ENCODE measurements around the gene VSX1. TPM values are rescaled to one million over a fixed set of nuclear protein-coding genes. Genes with fewer than 3 reads are reported as not detected.

VSX1 gene
- total RNA-seq, 1 experiment from 2014 or later = not detected

GRCh38 chr20:25089096-25089495 lies 7.2 kb upstream of the VSX1 start:
- TF ChIP-seq EZH2 (IDR thresholded peaks at IDR 0.05; ENCODE audit: borderline replicate concordance, low read depth, low read length, poor library complexity, severe bottlenecking) (no peak), CTCF (conservative IDR thresholded peaks at IDR 0.05; ENCODE audit: low read depth, low read length) (no peak)
- H3K27ac ChIP-seq (ENCODE audit: low read depth, low read length, poor library complexity, severe bottlenecking) = no peak overlapping the region
- intact Hi-C loops (cut with micrococcal nuclease; ENCODE audit: unreplicated experiment) = loop anchor here (5.0 to 10.0 kb wide), 2 partner anchors 33 to 66 kb away; no protein-coding TSS in a partner anchor
- ChIA-PET CTCF (no interaction called here), POLR2A (ENCODE audit: low non-redundant PET) (no interaction called here)
- no peaks in the 10 kb centered on the region for H3K4me1 ChIP-seq (ENCODE audit: insufficient read depth, low read length, poor library complexity, severe bottlenecking)
- peaks cover 95% of the 10 kb centered on the region for H3K27me3 ChIP-seq (replicated peaks; ENCODE audit: insufficient read depth, low read depth, low read length, poor library complexity)
- no peak for DNase-seq (ENCODE audit: low spot score)
- no peaks in the 10 kb centered on the region for H3K9me3 ChIP-seq (ENCODE audit: low read depth, low read length, poor library complexity, severe bottlenecking)
- no peak overlapping the region for H3K4me3 ChIP-seq (ENCODE audit: low read depth, low read length, poor library complexity, severe bottlenecking)
- no TSS peak for BruUV-seq (replicated peaks)
- H3K36me3 ChIP-seq (ENCODE audit: insufficient read depth, low read length, poor library complexity, severe bottlenecking) = no peaks in the 10 kb centered on the region

- Histone ChIP-seq H3K27me3 (replicated peaks; ENCODE audit: insufficient read depth, low read depth, low read length, poor library complexity) (peaks cover 95% of the 10 kb centered on the region), H3K4me1 (ENCODE audit: insufficient read depth, low read length, poor library complexity, severe bottlenecking) (no peaks in the 10 kb centered on the region), H3K27ac (ENCODE audit: low read depth, low read length, poor library complexity, severe bottlenecking) (no peak overlapping the region), H3K36me3 (ENCODE audit: insufficient read depth, low read length, poor library complexity, severe bottlenecking) (no peaks in the 10 kb centered on the region), H3K4me3 (ENCODE audit: low read depth, low read length, poor library complexity, severe bottlenecking) (no peak overlapping the region), H3K9me3 (ENCODE audit: low read depth, low read length, poor library complexity, severe bottlenecking) (no peaks in the 10 kb centered on the region)
- no peak for DNase-seq (ENCODE audit: low spot score)
- CTCF ChIA-PET = no interaction called here
- BruUV-seq (replicated peaks) = no TSS peak
- TF ChIP-seq CTCF (conservative IDR thresholded peaks at IDR 0.05; ENCODE audit: low read depth, low read length) (no peak), EZH2 (IDR thresholded peaks at IDR 0.05; ENCODE audit: borderline replicate concordance, low read depth, low read length, poor library complexity, severe bottlenecking) (no peak)
- POLR2A ChIA-PET (ENCODE audit: low non-redundant PET) = no interaction called here
- intact Hi-C loops (cut with micrococcal nuclease; ENCODE audit: unreplicated experiment) = loop anchor here (5.0 to 10.0 kb wide), 2 partner anchors 34 to 67 kb away; no protein-coding TSS in a partner anchor
These were observed 6.3 kb upstream of the VSX1 start for GRCh38 chr20:25088267-25088666.

- no TSS peak for BruUV-seq (replicated peaks)
- Histone ChIP-seq H3K27me3 (replicated peaks; ENCODE audit: insufficient read depth, low read depth, low read length, poor library complexity) (peaks cover 95% of the 10 kb centered on the region), H3K27ac (ENCODE audit: low read depth, low read length, poor library complexity, severe bottlenecking) (no peak overlapping the region), H3K36me3 (ENCODE audit: insufficient read depth, low read length, poor library complexity, severe bottlenecking) (no peaks in the 10 kb centered on the region), H3K9me3 (ENCODE audit: low read depth, low read length, poor library complexity, severe bottlenecking) (no peaks in the 10 kb centered on the region), H3K4me3 (ENCODE audit: low read depth, low read length, poor library complexity, severe bottlenecking) (no peak overlapping the region), H3K4me1 (ENCODE audit: insufficient read depth, low read length, poor library complexity, severe bottlenecking) (no peaks in the 10 kb centered on the region)
- intact Hi-C loops (cut with micrococcal nuclease; ENCODE audit: unreplicated experiment) = loop anchor here (5.0 to 10.0 kb wide), 2 partner anchors 35 to 67 kb away; no protein-coding TSS in a partner anchor
- CTCF ChIA-PET = no interaction called here
- TF ChIP-seq EZH2 (IDR thresholded peaks at IDR 0.05; ENCODE audit: borderline replicate concordance, low read depth, low read length, poor library complexity, severe bottlenecking) (no peak), CTCF (conservative IDR thresholded peaks at IDR 0.05; ENCODE audit: low read depth, low read length) (no peak)
- DNase-seq (ENCODE audit: low spot score) = no peak
- POLR2A ChIA-PET (ENCODE audit: low non-redundant PET) = no interaction called here
These were observed 5.4 kb upstream of the VSX1 start for GRCh38 chr20:25087186-25087929.

Measured in A673 (cell line).